NK-92 (cell line): ENCODE measurements around the gene SIRPA.

Experiments used
- DNase-seq: peaks from one replicate; lab custom pipeline; 2025; ENCODE audit not compliant: unreplicated experiment; lab: John Stamatoyannopoulos, UW

The SIRPA gene

DNA sequence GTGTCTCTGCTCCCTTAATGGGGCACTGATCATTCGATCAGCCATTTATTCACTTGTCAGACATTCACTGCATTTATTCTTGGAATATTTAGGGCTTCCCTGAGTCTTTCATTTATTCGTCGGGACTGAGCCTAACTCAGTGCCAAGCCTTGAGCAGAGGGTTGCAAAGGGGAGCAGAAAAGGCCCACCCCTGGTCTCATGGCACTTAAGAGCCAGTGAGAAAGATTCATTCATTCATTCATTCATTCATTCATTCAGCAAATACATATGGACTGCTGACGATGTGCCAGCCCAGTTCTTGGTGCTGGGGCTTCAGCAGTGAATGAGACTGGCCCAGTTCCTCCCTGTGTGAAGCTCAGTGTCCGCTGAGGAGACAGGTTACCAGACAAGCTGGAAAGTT, 36.6 kb downstream of the SIRPA start:
- DNase-seq, result no peak

DNA sequence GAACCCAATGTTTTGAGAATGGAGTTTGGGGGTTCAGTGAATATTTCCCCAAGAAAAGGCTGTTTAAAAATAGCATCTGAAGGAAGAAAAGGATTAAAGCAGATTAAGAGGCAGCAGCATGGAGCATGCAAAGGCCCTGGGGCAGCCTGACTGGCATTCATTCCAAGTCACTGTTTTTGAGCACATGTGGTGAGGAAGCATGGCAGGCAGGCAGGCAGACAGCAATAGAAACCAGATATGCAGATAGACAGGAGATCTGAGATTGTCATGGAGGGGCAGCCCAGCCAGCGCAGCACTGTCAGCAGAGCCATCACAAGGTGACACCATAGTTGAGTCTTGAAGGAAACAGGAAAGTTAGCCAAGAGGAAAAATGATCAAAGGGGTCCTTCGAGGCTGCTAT, 37.8 kb downstream of the SIRPA start:
- no peak for DNase-seq

DNA sequence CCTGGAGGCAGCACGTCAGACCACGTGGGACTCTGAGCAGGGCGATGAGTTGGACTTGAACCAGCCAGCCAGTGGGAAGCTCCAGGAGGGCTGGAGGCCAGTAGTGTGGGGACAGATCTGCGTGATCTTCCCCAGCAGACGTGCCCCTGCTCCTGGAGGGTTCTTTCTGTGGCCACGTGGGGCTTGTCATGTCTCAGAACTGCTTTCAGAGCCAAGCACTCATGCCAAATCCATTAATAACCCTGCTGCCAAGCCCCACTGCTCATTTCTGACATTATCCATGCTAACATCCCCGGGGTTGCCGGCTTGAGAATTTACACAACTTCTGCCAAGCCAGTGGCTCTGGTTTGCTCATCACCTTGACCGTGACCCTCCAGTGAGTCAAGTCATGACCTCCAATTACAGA, 38.3 kb downstream of the SIRPA start:
- no peak for DNase-seq

DNA sequence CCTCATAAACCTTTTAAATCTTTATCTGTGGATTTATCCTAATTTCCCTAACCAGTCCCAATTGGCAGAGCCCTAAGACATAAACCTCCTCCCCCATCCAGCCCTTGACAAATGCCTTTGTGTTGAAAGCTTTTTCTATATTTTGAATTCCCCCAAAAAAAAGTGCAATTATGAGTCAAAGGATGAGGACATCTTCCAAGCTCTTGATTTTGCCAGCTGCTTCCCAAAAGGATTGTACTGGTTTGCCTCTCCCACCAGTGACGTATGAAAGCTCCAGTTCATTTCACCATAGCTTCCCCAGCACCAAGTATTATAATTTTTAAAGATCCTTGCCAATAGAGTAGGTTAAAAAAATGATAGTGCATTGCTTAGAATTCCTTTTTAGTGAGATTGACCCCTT, 38.9 kb downstream of the SIRPA start:
- no peak for DNase-seq

DNA sequence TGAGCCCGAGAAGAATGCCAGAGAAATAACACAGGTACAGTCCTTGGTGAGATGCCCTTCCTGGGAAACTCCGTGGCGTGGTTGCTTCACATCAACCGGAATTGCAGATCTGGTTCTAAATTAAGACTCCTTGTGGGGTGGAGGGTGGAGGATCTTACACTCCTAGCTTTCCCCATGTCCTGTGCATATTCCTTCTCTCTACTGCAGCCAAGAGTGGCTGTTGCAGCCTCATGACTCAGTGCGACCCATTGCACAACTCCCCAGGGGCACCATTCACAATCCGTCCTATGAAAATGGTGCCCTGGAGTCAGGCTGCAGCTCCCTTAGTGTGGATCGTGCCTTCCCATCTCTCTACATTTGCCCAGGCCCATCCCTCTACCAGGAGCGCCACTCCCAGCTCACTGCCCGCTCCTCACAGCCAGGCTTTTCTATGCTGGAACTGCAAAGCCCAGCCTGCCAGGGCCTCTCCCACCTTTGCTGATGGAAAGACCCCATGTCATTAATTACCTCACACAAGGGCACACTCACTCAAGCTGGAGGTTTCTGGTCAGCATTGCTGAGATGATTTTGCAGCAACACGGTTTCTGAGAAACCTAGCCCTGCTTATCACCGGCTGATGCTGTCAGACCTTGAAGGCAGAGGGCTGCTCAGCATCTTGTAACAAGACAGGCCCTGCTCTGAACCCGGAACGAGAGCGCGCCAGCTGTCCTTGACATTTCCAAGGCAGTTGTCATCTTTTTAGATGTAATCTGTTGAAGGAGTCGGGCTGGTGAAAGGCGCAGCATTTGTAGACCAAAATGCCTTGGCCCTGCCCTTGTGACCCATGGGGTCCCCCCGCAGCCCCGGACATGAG, 39.7 kb downstream of the SIRPA start:
- DNase-seq, result no peak

DNA sequence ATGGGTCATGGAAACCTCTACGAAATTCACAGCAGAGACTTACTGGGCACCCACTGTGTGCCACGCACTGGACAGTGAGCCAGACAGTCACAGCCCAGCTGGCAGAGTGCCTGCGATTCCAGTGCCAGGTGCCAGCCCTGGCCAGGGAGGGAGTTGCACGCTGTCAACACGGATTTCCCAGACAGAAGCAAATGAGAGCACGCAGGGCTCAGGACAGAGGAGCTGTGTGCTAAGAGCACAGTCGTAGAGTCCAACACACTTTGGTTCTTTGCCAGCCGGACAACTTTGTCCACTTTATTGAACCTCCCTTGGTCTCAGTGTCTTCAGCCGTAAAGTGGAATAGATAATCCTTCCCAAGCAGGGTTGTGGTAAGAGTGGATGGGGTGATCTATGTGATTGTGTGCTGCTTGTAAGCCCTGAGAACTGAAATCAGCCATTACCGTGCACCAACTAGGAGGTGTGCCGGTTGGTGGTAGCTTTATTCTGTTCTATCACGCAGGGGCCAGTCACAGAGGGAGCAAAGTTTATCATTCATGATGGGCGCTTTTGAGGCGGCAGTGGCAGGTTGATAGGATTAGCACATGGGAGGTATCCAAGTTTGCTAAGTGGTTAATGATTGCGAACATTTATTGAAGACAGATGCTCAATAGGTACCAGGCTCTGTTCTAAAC, 40.6 kb downstream of the SIRPA start:
- DNase-seq, result no peak

DNA sequence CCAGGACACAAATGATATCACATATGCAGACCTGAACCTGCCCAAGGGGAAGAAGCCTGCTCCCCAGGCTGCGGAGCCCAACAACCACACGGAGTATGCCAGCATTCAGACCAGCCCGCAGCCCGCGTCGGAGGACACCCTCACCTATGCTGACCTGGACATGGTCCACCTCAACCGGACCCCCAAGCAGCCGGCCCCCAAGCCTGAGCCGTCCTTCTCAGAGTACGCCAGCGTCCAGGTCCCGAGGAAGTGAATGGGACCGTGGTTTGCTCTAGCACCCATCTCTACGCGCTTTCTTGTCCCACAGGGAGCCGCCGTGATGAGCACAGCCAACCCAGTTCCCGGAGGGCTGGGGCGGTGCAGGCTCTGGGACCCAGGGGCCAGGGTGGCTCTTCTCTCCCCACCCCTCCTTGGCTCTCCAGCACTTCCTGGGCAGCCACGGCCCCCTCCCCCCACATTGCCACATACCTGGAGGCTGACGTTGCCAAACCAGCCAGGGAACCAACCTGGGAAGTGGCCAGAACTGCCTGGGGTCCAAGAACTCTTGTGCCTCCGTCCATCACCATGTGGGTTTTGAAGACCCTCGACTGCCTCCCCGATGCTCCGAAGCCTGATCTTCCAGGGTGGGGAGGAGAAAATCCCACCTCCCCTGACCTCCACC, 42.2 kb downstream of the SIRPA start:
- no peak for DNase-seq

DNA sequence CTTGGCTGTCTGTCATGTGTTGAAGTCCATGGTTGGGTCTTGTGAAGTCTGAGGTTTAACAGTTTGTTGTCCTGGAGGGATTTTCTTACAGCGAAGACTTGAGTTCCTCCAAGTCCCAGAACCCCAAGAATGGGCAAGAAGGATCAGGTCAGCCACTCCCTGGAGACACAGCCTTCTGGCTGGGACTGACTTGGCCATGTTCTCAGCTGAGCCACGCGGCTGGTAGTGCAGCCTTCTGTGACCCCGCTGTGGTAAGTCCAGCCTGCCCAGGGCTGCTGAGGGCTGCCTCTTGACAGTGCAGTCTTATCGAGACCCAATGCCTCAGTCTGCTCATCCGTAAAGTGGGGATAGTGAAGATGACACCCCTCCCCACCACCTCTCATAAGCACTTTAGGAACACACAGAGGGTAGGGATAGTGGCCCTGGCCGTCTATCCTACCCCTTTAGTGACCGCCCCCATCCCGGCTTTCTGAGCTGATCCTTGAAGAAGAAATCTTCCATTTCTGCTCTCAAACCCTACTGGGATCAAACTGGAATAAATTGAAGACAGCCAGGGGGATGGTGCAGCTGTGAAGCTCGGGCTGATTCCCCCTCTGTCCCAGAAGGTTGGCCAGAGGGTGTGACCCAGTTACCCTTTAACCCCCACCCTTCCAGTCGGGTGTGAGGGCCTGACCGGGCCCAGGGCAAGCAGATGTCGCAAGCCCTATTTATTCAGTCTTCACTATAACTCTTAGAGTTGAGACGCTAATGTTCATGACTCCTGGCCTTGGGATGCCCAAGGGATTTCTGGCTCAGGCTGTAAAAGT, 43.5 kb downstream of the SIRPA start:
- DNase-seq, result no peak

DNA sequence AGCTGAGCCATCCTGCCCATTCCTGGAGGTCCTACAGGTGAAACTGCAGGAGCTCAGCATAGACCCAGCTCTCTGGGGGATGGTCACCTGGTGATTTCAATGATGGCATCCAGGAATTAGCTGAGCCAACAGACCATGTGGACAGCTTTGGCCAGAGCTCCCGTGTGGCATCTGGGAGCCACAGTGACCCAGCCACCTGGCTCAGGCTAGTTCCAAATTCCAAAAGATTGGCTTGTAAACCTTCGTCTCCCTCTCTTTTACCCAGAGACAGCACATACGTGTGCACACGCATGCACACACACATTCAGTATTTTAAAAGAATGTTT, 44.0 kb downstream of the SIRPA start:
- no peak for DNase-seq

DNA sequence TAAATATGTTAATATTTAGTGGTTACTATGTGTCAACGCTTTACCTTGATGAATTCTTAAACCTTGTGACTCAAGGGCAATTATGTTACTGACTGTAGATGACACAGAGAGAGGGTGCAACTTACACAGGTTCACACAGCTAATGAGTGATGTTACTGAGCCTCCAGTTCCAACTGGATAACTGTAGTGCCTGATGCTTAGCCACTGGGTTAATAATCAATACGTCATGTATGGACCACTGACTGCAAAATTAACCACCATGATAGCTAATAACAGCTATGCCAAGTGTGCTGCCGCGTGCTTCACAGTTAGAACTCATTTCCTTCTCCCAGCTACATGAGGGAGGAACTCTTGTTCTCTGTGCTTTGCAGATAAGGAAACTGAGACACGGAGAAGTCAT, 45.4 kb downstream of the SIRPA start:
- DNase-seq, result no peak

DNA sequence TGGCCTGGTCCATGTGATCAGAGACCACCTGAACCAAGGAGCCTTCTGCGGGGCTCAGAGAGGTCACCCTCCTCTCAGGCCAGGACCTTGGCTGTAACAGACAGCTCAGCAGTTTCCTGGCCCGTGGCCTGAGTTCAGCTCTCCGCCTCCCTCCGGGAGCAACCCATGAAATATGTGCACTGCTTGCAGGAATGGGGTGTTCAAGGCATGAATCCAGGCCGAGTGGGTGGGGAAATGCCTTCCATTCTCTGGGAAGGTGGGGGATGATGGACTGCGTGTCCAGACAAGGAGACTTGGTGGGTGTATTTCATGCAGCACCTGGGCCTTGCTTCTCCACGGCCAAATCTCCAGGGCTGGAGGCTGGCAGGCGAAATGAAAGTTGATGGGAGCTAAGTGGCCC, 46.0 kb downstream of the SIRPA start:
- DNase-seq, result no peak

DNA sequence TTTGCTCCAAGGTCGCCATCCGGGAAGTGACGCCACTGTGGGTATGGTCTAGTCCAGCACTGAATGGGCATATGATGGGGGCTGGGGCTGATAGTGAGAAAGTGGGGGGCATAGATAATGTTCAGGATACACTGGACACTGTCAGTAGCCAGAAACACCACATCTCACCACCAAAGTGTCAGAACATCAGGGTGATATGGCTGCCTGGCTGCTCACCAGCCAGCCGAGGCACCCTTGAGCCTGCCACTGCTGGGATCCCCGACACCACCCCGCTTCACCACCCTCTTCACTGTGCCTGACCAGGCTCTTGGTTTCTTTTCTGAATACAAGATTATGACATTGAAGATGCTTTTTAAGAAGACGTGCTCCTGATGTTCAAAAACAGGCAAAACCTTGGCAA, 46.9 kb downstream of the SIRPA start:
- no peak for DNase-seq

DNA sequence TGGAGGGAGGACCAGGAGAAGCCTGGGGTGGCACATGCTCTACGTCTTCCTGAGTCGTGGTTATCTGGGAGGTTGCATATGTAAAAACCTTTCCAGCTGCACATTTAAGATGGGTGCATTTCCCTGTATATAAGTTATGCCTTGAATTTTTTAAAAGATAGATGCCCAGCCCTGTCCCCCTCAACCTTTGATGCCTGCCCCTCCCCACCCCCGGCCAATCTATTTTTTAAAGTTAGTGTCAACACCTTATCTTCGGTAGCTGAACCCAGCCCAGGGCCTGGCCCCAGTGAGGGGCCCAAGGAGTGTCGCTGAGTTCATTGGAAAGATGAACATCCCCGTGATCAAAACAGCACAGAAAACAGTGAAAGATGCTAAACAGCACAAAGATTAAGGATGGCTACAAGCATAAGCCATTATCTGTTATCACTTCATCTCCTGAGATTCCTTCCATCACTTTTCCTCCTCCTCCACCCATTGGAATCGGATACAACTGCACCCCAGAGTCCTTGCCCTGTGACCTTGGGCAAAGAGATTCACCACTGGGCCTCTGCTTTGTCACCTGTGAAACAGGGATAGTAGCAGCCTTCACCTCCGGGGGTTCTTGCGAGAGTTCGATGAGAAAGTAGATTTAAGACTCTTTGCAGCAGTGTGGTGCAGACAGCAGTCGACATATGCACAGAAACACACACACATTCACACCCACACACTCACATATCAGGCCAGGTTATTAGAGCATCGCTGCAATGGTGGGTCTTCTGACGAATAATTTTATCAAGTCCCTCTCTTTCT, 47.5 kb downstream of the SIRPA start:
- no peak for DNase-seq

DNA sequence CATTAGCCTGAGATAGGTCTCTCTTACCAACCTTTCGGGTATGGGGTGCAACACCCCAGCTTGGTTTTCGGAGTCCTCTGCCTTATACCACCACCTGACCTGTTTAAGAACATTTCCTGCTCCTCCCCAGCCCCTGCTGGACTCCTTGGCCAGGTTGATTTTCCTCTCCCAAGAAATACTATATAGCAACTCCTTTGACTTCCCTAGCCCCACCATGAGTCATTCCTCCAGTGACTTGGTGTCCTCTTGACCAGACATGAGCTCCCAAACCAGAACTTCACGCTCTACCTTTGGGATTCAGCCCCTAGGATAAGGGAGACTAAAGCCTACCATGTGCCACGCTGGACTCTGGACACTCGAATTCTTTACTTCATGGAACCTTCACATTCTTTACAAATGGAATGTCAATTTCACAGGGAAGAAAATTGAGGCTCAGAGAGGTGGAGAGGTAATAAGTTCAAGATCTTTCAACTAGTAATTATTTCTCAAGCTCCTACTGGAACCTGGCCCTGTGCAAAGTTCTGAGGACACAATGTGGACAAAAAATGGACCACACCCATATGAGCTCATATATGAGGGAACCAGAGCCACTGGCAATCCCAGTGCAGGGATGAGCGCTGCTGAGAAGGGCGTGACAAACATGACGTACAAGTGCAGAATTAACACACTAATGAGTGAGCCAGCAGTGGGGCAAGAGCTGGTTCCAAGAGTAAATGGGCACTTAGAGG, 48.2 kb downstream of the SIRPA start:
- no peak for DNase-seq

DNA sequence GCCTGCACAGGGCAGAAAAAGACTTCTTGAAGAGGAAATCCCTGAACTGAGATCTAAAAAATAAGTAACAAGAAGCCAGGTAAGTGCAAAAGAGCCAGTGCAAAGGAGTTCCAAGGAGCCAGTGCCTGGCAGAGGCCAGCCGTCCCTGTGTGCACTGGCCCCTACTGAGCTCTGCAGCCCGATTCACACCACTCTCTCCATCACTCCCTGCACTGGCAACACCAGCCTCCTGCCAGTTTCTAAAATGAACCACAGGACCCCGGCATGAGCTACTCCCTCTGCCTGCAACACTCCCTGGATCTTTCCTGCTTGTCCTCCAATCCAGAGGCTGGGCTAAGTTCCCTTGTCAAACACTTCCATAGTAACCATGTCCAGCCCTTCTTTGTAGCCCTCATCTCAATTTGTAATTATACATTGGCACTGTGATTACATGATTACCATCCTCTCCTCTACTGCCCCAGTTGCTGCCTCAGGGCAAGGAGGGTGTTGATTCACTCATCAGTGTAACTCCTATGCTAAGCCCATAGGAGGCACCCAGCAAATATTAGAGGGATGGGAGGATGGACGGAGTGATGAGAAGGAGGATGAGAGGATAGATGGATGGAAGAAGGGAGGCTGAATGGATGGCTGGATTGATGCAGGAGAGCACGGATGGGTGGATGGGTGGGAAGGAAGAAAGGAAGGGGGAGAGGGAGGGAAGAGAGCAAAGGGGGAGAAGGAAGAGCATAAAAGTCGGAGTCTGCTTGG, 49.3 kb downstream of the SIRPA start:
- no peak for DNase-seq

DNA sequence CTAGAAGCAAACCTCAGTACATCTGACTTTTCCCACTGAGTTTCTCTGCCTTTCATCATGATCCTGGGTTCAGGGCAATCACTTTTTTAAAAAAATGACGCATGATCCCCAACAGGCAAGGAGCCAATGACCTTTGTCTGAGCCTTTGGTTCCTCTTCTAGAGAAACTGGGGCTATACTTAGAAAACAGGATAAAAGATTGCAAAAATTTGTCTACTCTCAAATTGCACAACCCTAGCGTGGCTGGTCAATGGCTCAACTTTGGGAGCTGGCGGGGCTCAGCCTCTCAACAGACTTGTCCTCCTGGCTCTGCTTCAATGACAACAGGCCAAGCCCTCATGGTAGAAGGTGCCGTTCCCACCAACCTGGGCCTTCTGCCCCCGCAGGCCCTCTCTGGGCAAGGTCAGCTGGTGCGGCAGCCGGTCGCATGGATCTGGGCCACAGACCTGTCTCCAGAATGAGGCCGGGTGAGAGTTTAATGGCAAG, 50.0 kb downstream of the SIRPA start:
- no peak for DNase-seq

DNA sequence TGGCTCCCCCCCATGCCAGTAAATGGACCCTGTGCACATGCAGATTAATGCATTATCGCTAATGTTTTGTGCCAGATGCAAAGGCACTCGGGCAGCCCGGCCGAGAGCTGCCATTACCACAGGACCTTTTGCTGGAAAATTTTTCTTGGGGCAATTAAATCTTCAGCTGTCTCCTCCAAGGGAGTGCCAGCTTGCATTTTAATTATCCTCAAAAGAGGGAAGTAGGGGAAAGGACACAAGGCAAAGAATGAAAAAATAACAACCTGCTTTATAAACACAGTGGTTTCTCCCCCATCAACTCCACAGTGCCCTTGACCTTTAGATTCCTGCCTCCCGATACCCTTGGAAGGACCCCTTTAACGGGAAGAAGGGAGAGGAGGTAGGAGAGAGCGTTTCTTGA, 50.5 kb downstream of the SIRPA start:
- no peak for DNase-seq

DNA sequence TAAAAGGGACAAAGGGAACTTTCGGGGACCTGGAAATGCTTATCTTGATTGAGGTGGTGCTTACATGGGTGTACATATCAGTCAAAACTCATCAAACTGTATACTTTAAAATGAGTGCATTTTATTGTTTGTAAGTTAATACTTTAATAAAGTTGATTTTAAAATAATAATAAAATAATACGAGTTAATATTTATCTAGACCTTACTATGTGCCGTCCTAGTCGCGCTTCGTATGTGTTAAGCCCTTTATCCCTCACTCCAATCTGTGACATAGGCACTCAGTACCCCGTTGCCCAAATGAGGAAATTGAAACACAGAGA, 51.2 kb downstream of the SIRPA start:
- no peak for DNase-seq

DNA sequence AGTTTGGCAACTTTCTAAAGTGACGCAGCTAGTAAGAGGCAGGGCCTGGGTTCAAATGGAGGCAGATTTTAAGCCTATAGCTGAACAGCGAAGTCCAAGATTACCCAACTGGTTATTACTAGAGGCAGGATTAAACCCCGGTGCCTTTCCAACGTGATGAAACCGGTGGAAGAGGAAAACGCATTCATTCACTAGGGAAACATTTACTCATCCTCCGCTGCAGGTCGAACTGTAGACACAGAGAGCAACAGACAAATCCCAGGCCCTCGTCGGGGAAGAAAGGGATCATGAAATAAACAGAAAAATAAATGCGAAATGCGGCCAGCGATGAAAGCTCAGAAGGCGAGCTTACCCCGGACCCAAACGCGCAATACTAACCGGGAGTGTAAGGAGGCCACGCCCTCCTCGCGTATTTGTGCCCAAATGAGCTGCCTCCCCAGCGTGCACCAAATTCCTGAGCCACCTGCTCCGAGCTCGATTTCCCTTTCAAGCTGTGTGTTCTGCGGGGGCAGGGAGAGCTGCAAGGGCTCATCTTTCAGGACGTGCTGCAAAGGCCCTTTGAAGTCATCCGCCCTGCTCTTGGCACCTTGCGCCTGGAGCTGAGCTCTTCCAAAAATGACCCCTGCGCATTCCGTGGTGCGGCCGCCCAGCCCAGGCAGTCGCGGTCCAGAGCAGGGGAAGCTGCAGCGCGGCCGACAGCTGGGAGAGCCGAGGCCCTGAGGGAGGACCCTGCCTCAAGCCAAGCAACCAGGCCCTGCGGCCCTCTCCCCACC, 51.7 kb downstream of the SIRPA start:
- DNase-seq, result no peak
